NCI-H526 (cell line): ENCODE measurements around the gene TIPARP.
A peak's percentile ranks its signal among the peaks of the same experiment; 100 is the strongest.

Source experiments
- DNase-seq, 2 experiments: peaks; one replicate each; lab custom pipeline; 2025; lab: John Stamatoyannopoulos, UW

Gene TIPARP

GRCh38 chr3:156676768-156677479 lies 2.5 kb downstream of the TIPARP start:
- DNase-seq, result no peak

GRCh38 chr3:156677536-156677935 lies 3.1 kb downstream of the TIPARP start:
- peak in 1 of 2 experiments; percentile 27 for DNase-seq

- peak in 1 of 2 experiments; percentile 9 for DNase-seq
Observed at GRCh38 chr3:156678197-156678596, 3.8 kb downstream of the TIPARP start.

GRCh38 chr3:156680243-156680914 lies 6.0 kb downstream of the TIPARP start:
- no peak for DNase-seq

GRCh38 chr3:156681002-156681401 lies 6.6 kb downstream of the TIPARP start:
- DNase-seq, result peak; percentile 96 to 98

GRCh38 chr3:156682501-156682900 lies 8.1 kb downstream of the TIPARP start:
- DNase-seq, result no peak

- DNase-seq, result no peak
Observed at GRCh38 chr3:156682963-156683362, 8.6 kb downstream of the TIPARP start.

- DNase-seq, result no peak
Observed at GRCh38 chr3:156685198-156685597, 10.8 kb downstream of the TIPARP start.

GRCh38 chr3:156685752-156686151 lies 11.4 kb downstream of the TIPARP start:
- DNase-seq, result no peak

GRCh38 chr3:156687023-156687422 lies 12.6 kb downstream of the TIPARP start:
- DNase-seq, result no peak

GRCh38 chr3:156688632-156689452 lies 14.5 kb downstream of the TIPARP start:
- DNase-seq, result no peak

GRCh38 chr3:156689608-156690007 lies 15.2 kb downstream of the TIPARP start:
- no peak for DNase-seq

- DNase-seq, result no peak
Observed at GRCh38 chr3:156691920-156692319, 17.5 kb downstream of the TIPARP start.

- DNase-seq, result no peak
Observed at GRCh38 chr3:156693166-156693565, 18.8 kb downstream of the TIPARP start.

- DNase-seq, result no peak
Observed at GRCh38 chr3:156694536-156694935, 20.1 kb downstream of the TIPARP start.

- DNase-seq, result no peak
Observed at GRCh38 chr3:156702367-156702766, 28.0 kb downstream of the TIPARP start.

GRCh38 chr3:156704370-156705036 lies 30.1 kb downstream of the TIPARP start:
- no peak for DNase-seq

GRCh38 chr3:156705761-156706616 lies 31.6 kb downstream of the TIPARP start:
- DNase-seq, result no peak

GRCh38 chr3:156707588-156707987 lies 33.2 kb downstream of the TIPARP start:
- no peak for DNase-seq

GRCh38 chr3:156710429-156710828 lies 36.0 kb downstream of the TIPARP start:
- no peak for DNase-seq

- no peak for DNase-seq
Observed at GRCh38 chr3:156711113-156711512, 36.7 kb downstream of the TIPARP start.
